Keratinocyte (primary cell): Measurements from ENCODE around the gene PRLHR. TPM values are rescaled to one million over a fixed set of nuclear protein-coding genes. Genes with fewer than 3 reads are reported as not detected.

Experiments used
- DNase-seq: peaks from one replicate; pipeline ENCODE4 v3.0.0-alpha.2; 2011; ENCODE audit warnings: low read depth, missing footprints, low spot score
- FAIRE-seq: peaks from 2 replicates; lab custom pipeline; 2011; peaks lifted over from hg19 to GRCh38; lab: Jason Lieb, UNC
- H2AFZ ChIP-seq: 2 replicates; pipeline ENCODE4 v1.6.0; 2012; ENCODE audit warnings: low read length, control low read depth, inconsistent platforms; ENCODE audit not compliant: control insufficient read depth
- H3K27ac ChIP-seq: 2 replicates; pipeline ENCODE4 v1.5.1; 2011; ENCODE audit warnings: low read length; ENCODE audit not compliant: control insufficient read depth, insufficient read depth
- H3K27me3 ChIP-seq: 3 replicates; pipeline ENCODE4 v1.6.0; 2011; ENCODE audit warnings: low read length; ENCODE audit not compliant: control insufficient read depth, insufficient read depth; ENCODE audit errors: extremely low read depth
- H3K36me3 ChIP-seq, 2 experiments: 2 replicates in 1 of 2; 3 replicates in 1 of 2; pipeline ENCODE4 v1.5.1; 2011; ENCODE audit warnings: low read length in 2 of 2, mild to moderate bottlenecking in 1 of 2; ENCODE audit not compliant: control insufficient read depth in 2 of 2, insufficient read depth in 2 of 2; ENCODE audit errors: extremely low read depth in 1 of 2
- H3K4me1 ChIP-seq: 3 replicates; pipeline ENCODE4 v1.5.1; 2011; ENCODE audit warnings: low read length; ENCODE audit not compliant: control insufficient read depth, insufficient read depth; ENCODE audit errors: extremely low read depth
- H3K4me2 ChIP-seq: 3 replicates; pipeline ENCODE4 v1.6.0; 2011; ENCODE audit warnings: low read depth, low read length; ENCODE audit not compliant: control insufficient read depth, insufficient read depth; ENCODE audit errors: extremely low read depth
- H3K4me3 ChIP-seq, 3 experiments: fragments of 200-600 bp in 1 of 3; sonication (generic) in 1 of 3; 2 replicates in 2 of 3; 3 replicates in 1 of 3; pipeline ENCODE4 v1.5.1; 2011 to 2016; ENCODE audit warnings: low read length in 3 of 3, mild to moderate bottlenecking in 3 of 3, control low read depth in 2 of 3, inconsistent platforms in 1 of 3, low read depth in 1 of 3, mixed read lengths in 1 of 3, mixed run types in 1 of 3, moderate library complexity in 1 of 3; ENCODE audit not compliant: control insufficient read depth in 2 of 3, insufficient read depth in 2 of 3; ENCODE audit errors: extremely low read depth in 1 of 3
- H3K79me2 ChIP-seq: 2 replicates; pipeline ENCODE4 v1.6.0; 2012; ENCODE audit warnings: low read length; ENCODE audit not compliant: control insufficient read depth, insufficient read depth
- H3K9ac ChIP-seq: 3 replicates; pipeline ENCODE4 v1.6.0; 2011; ENCODE audit warnings: low read length; ENCODE audit not compliant: control insufficient read depth, insufficient read depth; ENCODE audit errors: extremely low read depth
- H3K9me1 ChIP-seq: 3 replicates; pipeline ENCODE4 v1.6.0; 2011; ENCODE audit warnings: low read length; ENCODE audit not compliant: control insufficient read depth, insufficient read depth; ENCODE audit errors: extremely low read depth
- H3K9me3 ChIP-seq: 2 replicates; pipeline ENCODE4 v1.5.1; 2012; ENCODE audit warnings: low read depth, low read length; ENCODE audit not compliant: control insufficient read depth
- H4K20me1 ChIP-seq: 3 replicates; pipeline ENCODE4 v1.6.0; 2011; ENCODE audit warnings: low read length; ENCODE audit not compliant: control insufficient read depth, insufficient read depth; ENCODE audit errors: extremely low read depth
- CTCF ChIP-seq, 3 experiments: IDR thresholded peaks in 1 of 3; conservative IDR thresholded peaks in 1 of 3; optimal IDR thresholded peaks in 1 of 3; 2 replicates in 2 of 3; 3 replicates in 1 of 3; pipeline versions ENCODE3 to v1.5.1; 2011; ENCODE audit warnings: low read length in 3 of 3, mild to moderate bottlenecking in 3 of 3, moderate library complexity in 2 of 3, control low read depth in 1 of 3, inconsistent platforms in 1 of 3; ENCODE audit not compliant: insufficient read depth in 2 of 3; ENCODE audit errors: extremely low read depth in 1 of 3
- EZH2 ChIP-seq: IDR thresholded peaks from one replicate; pipeline ENCODE4 v1.6.1; 2012; ENCODE audit warnings: inconsistent platforms, mild to moderate bottlenecking, low read length, moderate library complexity
- dilution Hi-C: fragments of 300-500 bp; cut with MboI; formaldehyde crosslinking; loops from one replicate; pipeline ENCODE4 v1.7.0; 2020; ENCODE audit warnings: low sequenced_read_pairs; ENCODE audit not compliant: extremely low pct_ligation_motif_present
- polyA plus RNA-seq, 5 experiments: library from polyadenylated mRNA; depleted of rRNA in 3 of 5; stranded (reverse) in 3 of 5; stranded (forward) in 1 of 5; unstranded in 1 of 5; fragments of >200 nt; gene quantifications; 1 replicate in 1 of 5; 2 replicates in 3 of 5; 3 replicates in 1 of 5; pipeline versions ENCODE4 v1.2.1 to v1.2.3, GENCODE V29; 2011 to 2012; ENCODE audit warnings: missing spikeins in 2 of 5, low read depth in 1 of 5, low replicate concordance in 1 of 5

PRLHR gene
- polyA plus RNA-seq, 1 donor (not counting 4 experiments of a cell fraction or from before 2014, with no cell fraction given), result not detected

- TF ChIP-seq CTCF (optimal IDR thresholded peaks at IDR 0.05 in 1 of 3, IDR thresholded peaks at IDR 0.05 in 1 of 3, conservative IDR thresholded peaks at IDR 0.05 in 1 of 3; ENCODE audit: extremely low read depth in 1 of 3, insufficient read depth in 2 of 3, low read length in 3 of 3), result peak in 1 of 3 experiments; percentile 43
- no peak for TF ChIP-seq EZH2
- FAIRE-seq, result no peak
- no peak overlapping the region for H3K4me2 ChIP-seq
- H3K79me2 ChIP-seq, result no peaks in the 10 kb centered on the region
- peaks cover 5% of the 10 kb centered on the region for H3K9me3 ChIP-seq
- H3K4me3 ChIP-seq, result no peak overlapping the region
- no peaks in the 10 kb centered on the region for H3K36me3 ChIP-seq
- DNase-seq, result no peak
- peaks cover 2% of the 10 kb centered on the region for H3K4me1 ChIP-seq
- H3K27me3 ChIP-seq, result peaks cover 59% of the 10 kb centered on the region
- dilution Hi-C loops, result loop anchor here (10.0 kb wide), 1 partner anchor 70 kb away; no protein-coding TSS in a partner anchor
- H2AFZ ChIP-seq, result no peak overlapping the region
- H3K27ac ChIP-seq, result no peak overlapping the region
- no peaks in the 10 kb centered on the region for H3K9me1 ChIP-seq
- no peaks in the 10 kb centered on the region for H4K20me1 ChIP-seq
- H3K9ac ChIP-seq, result no peak overlapping the region
Measured at GRCh38 chr10:118594392-118595063, 920 bp downstream of the PRLHR start.

- Histone ChIP-seq H3K9me3 (peaks cover 5% of the 10 kb centered on the region), H4K20me1 (no peaks in the 10 kb centered on the region), H3K4me1 (peaks cover 2% of the 10 kb centered on the region), H3K27ac (no peak overlapping the region), H3K36me3 (no peaks in the 10 kb centered on the region), H3K79me2 (no peaks in the 10 kb centered on the region), H3K4me2 (no peak overlapping the region), H3K27me3 (peaks cover 59% of the 10 kb centered on the region), H3K4me3 (no peak overlapping the region), H3K9ac (no peak overlapping the region), H2AFZ (no peak overlapping the region), H3K9me1 (no peaks in the 10 kb centered on the region)
- DNase-seq, result no peak
- dilution Hi-C loops, result loop anchor here (10.0 kb wide), 1 partner anchor 72 kb away; no protein-coding TSS in a partner anchor
- TF ChIP-seq EZH2 (no peak), CTCF (optimal IDR thresholded peaks at IDR 0.05 in 1 of 3, IDR thresholded peaks at IDR 0.05 in 1 of 3, conservative IDR thresholded peaks at IDR 0.05 in 1 of 3; ENCODE audit: extremely low read depth in 1 of 3, insufficient read depth in 2 of 3, low read length in 3 of 3) (no peak)
- no peak for FAIRE-seq
Measured at GRCh38 chr10:118592675-118593330, 2.6 kb downstream of the PRLHR start.
